Breast epithelium (tissue), 4 donors: Measurements from ENCODE around the gene THNSL1. TPM values are rescaled to one million over a fixed set of nuclear protein-coding genes. Genes with fewer than 3 reads are reported as not detected.

Experiments
- DNase-seq, 2 donors: peaks; one replicate each; pipeline ENCODE4 v3.0.0-alpha.2; 2019; ENCODE audit warnings: low spot score in 2 of 2
- H3K27ac ChIP-seq, 2 donors: fragments of 200-600 bp; sonication (generic) in 1 of 2; one replicate each; pipeline ENCODE4 v1.5.1; 2016 to 2019; ENCODE audit warnings: mild to moderate bottlenecking in 1 of 2
- H3K27me3 ChIP-seq, 2 donors: fragments of 200-600 bp; sonication (generic) in 1 of 2; one replicate each; pipeline versions ENCODE4 v1.5.1 to v1.6.0; 2017 to 2019; ENCODE audit warnings: control low read depth in 1 of 2, mild to moderate bottlenecking in 1 of 2
- H3K36me3 ChIP-seq: fragments of 200-600 bp; one replicate; pipeline ENCODE4 v1.5.1; 2019
- H3K4me1 ChIP-seq, 2 donors: fragments of 200-600 bp; sonication (generic); one replicate each; pipeline ENCODE4 v1.5.1; 2016 to 2019; ENCODE audit warnings: control low read depth in 1 of 2
- H3K4me3 ChIP-seq, 3 donors: fragments of 200-600 bp; sonication (generic); 1 replicate in 2 of 3; 2 replicates in 1 of 3; pipeline ENCODE4 v1.5.1; 2016 to 2019; ENCODE audit warnings: mild to moderate bottlenecking in 3 of 3, moderate library complexity in 2 of 3
- H3K9me3 ChIP-seq, 2 donors: fragments of 200-600 bp; sonication (generic) in 1 of 2; one replicate each; pipeline ENCODE4 v1.5.1; 2016 to 2019; ENCODE audit warnings: control low read depth in 1 of 2
- POLR2A ChIP-seq: fragments of 450-650 bp; IDR thresholded peaks from one replicate; pipeline ENCODE4 v1.6.1; 2016; ENCODE audit warnings: antibody characterized with exemption, mild to moderate bottlenecking, moderate library complexity
- POLR2AphosphoS5 ChIP-seq, 3 donors: sonication (generic); formaldehyde crosslinking; IDR thresholded peaks; one replicate each; pipeline ENCODE4 v1.6.1; 2017; ENCODE audit warnings: antibody characterized with exemption in 3 of 3
- intact Hi-C: fragments of 100-400 bp; cut with DNase I; formaldehyde crosslinking; loops from one replicate; pipeline ENCODE4 v1.15.1; 2023; ENCODE audit warnings: low total_unique reads
- total RNA-seq, 3 donors: library from RNA; depleted of rRNA; stranded (reverse); fragments of >200 nt; gene quantifications; one replicate each; pipeline ENCODE4 v1.1.0, GENCODE V29; 2016
- TF ChIP-seq, protein P1 (sequence below), 3 donors: fragments of 450-650 bp; IDR thresholded peaks; one replicate each; pipeline ENCODE4 v1.5.1; 2016 to 2017; ENCODE audit warnings: antibody characterized with exemption in 3 of 3, mild to moderate bottlenecking in 3 of 3, moderate library complexity in 3 of 3

The THNSL1 gene
- total RNA-seq, 3 donors from 2014 or later, result 1.6 to 4.2 (median 1.6) TPM

DNA sequence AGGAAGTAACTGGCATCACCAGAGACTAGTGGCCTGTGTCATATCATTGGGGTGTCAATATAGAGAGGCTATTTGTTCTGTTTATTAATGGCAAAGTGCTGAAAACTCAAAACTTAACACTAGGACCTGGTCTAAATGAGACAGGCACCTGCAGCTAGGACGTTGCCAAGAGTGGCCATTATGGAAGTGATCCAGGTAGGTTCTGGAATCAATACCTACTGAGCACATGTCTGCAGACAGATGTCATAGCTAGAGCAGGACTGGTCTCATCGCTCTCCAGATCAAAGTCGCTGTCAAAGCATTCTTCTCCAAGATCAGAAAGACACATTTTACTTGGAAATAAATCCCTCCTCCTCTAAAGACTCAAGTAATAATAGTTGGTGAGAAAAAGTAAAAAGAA lies 40.3 kb downstream of the THNSL1 start:
- DNase-seq, result no peak
- no peak overlapping the region for H3K4me3 ChIP-seq
- TF ChIP-seq, protein P1, sequence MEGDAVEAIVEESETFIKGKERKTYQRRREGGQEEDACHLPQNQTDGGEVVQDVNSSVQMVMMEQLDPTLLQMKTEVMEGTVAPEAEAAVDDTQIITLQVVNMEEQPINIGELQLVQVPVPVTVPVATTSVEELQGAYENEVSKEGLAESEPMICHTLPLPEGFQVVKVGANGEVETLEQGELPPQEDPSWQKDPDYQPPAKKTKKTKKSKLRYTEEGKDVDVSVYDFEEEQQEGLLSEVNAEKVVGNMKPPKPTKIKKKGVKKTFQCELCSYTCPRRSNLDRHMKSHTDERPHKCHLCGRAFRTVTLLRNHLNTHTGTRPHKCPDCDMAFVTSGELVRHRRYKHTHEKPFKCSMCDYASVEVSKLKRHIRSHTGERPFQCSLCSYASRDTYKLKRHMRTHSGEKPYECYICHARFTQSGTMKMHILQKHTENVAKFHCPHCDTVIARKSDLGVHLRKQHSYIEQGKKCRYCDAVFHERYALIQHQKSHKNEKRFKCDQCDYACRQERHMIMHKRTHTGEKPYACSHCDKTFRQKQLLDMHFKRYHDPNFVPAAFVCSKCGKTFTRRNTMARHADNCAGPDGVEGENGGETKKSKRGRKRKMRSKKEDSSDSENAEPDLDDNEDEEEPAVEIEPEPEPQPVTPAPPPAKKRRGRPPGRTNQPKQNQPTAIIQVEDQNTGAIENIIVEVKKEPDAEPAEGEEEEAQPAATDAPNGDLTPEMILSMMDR (IDR thresholded peaks at IDR 0.05), result no peak
- TF ChIP-seq POLR2A (no peak), POLR2AphosphoS5 (IDR thresholded peaks at IDR 0.05) (no peak)
- no peaks in the 10 kb centered on the region for H3K27me3 ChIP-seq
- H3K4me1 ChIP-seq, result no peaks in the 10 kb centered on the region
- intact Hi-C loops, result no loop called here
- no peaks in the 10 kb centered on the region for H3K36me3 ChIP-seq
- H3K9me3 ChIP-seq, result no peaks in the 10 kb centered on the region
- H3K27ac ChIP-seq, result no peak overlapping the region

DNA sequence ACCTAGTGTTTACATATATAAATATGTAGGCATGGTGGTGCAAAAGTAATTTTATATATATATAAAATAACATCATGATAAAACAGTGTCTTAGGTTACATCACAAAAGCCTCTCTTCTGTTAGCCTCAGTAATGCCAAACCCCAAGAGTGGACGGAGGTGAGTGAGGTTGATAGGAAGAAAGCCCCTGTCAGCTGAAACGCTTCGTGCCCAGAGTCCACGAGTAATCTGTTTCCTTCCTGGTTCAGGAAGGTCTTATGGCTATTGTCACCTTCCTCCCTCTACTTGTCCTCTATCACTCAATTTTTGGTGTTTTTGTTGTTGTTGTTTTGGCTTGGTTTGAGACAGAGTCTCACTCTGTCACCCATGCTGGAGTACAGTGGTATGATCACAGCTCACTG lies 41.5 kb downstream of the THNSL1 start:
- no peak for TF ChIP-seq POLR2AphosphoS5 (IDR thresholded peaks at IDR 0.05)
- TF ChIP-seq, protein P1 (IDR thresholded peaks at IDR 0.05), result no peak
- Histone ChIP-seq H3K4me3 (no peak overlapping the region), H3K36me3 (no peaks in the 10 kb centered on the region), H3K9me3 (no peaks in the 10 kb centered on the region), H3K27ac (no peak overlapping the region), H3K4me1 (no peaks in the 10 kb centered on the region), H3K27me3 (no peaks in the 10 kb centered on the region)
- no peak for DNase-seq
- intact Hi-C loops, result no loop called here

DNA sequence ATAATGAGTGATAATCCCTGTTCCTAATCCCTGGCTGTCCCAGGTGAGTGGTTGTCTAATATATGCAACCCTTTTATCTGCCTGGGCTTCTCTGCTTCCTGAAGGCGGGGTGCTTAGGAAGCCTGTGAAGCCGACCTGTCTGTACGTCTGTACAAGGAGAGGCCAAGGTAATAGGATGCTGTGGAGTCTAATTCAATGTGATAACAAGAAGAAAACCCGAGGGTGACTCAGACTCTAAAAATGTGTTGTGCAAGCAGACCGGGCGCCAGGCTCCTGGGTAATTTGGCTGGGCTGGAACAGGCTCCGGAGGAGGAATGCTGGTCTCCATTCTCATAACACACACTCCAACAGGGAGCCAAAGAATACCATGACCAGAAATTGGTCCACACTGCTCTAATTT lies 43.6 kb downstream of the THNSL1 start:
- Histone ChIP-seq H3K4me1 (no peaks in the 10 kb centered on the region), H3K27me3 (no peaks in the 10 kb centered on the region), H3K9me3 (no peaks in the 10 kb centered on the region), H3K4me3 (no peak overlapping the region), H3K27ac (no peak overlapping the region), H3K36me3 (no peaks in the 10 kb centered on the region)
- intact Hi-C loops, result no loop called here
- TF ChIP-seq POLR2A (no peak), POLR2AphosphoS5 (IDR thresholded peaks at IDR 0.05) (no peak)
- TF ChIP-seq, protein P1 (IDR thresholded peaks at IDR 0.05), result no peak
- DNase-seq, result peak in 1 of 2 donors; percentile 49

DNA sequence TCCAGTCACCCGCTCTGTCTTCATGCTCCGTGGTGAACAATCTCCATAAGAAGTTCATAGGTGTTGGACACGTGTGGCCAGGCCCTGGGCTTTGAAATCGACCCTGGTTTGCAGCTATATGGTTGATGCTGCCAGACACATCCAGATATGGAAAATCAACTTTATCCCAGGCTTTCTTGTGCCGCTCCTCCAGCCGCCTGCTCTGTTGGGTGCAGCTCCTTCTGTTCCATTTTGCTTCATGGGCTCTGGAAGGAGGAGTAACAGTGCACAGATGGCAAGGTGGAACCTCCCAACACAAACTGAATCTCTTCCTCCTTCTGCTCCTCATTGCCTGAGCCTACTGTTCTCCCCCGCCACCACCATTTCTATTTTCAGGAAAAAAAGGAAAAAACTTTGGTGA lies 44.7 kb downstream of the THNSL1 start:
- intact Hi-C loops, result no loop called here
- Histone ChIP-seq H3K4me1 (no peaks in the 10 kb centered on the region), H3K4me3 (no peak overlapping the region), H3K27me3 (no peaks in the 10 kb centered on the region), H3K9me3 (no peaks in the 10 kb centered on the region), H3K36me3 (no peaks in the 10 kb centered on the region), H3K27ac (no peak overlapping the region)
- TF ChIP-seq, protein P1 (IDR thresholded peaks at IDR 0.05), result no peak
- no peak for TF ChIP-seq POLR2AphosphoS5 (IDR thresholded peaks at IDR 0.05)
- DNase-seq, result no peak

DNA sequence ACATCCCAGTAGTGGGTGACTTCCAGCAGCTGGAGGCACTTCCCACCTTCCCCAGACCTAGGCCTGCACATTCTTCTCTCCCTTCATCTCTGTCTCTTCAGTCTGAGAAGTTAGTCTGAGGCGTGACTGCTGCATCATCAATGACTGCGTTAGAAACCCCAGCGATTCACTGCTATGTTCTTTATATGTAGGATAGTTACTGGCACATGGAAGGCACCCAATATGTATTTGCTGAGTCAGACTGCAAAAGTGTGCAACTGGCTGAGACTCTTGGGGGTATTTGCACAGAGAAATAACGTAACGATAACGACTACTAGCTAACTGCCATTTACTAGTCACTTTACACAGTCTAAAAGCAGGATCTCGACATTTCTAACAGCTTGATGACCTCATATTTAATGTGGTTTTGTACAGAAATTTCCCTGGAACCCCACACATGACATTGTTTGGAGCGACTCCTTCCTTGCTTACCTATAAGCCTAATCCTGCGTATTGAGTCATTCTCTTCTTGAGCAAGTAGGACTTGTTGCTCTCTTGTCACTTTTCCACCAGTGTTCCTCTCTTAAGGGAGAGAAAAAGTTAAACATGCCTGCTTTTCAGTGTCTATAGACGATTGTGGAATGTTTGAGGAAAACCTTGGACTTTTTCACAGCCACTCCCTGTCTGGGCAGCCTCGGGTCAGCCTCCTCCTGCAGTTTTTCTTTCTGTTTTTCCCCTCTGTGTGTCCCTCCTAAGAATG lies 45.5 kb downstream of the THNSL1 start:
- no peak for DNase-seq
- Histone ChIP-seq H3K27ac (peak overlapping the region; percentile 1 to 21), H3K9me3 (no peaks in the 10 kb centered on the region), H3K4me3 (peak overlapping the region in 1 of 3 donors; percentile 11), H3K27me3 (no peaks in the 10 kb centered on the region), H3K4me1 (no peaks in the 10 kb centered on the region), H3K36me3 (no peaks in the 10 kb centered on the region)
- intact Hi-C loops, result no loop called here
- no peak for TF ChIP-seq POLR2A
